Measurements from ENCODE around the gene MYO5C.

MYO5C gene

GRCh38 chr15:52262364-52262763 is 33.2 kb downstream of the MYO5C start:
- no peak for DNase-seq (ENCODE audit: extremely low read depth, low read depth)
- H3K4me3 ChIP-seq (replicated peaks; ENCODE audit: low read depth, low read length): no peak overlapping the region
- no peak for TF ChIP-seq CTCF (IDR thresholded peaks at IDR 0.05; ENCODE audit: low read depth, low read length, missing control alignments)

- H3K4me3 ChIP-seq (replicated peaks; ENCODE audit: low read depth, low read length): no peak overlapping the region
- TF ChIP-seq CTCF (IDR thresholded peaks at IDR 0.05; ENCODE audit: low read depth, low read length, missing control alignments): peak; percentile 6
- peak; percentile 78 for DNase-seq (ENCODE audit: extremely low read depth, low read depth)
Measured at GRCh38 chr15:52261498-52262242, 33.9 kb downstream of the MYO5C start.

GRCh38 chr15:52261026-52261425 is 34.6 kb downstream of the MYO5C start:
- no peak overlapping the region for H3K4me3 ChIP-seq (replicated peaks; ENCODE audit: low read depth, low read length)
- TF ChIP-seq CTCF (IDR thresholded peaks at IDR 0.05; ENCODE audit: low read depth, low read length, missing control alignments): no peak
- DNase-seq (ENCODE audit: extremely low read depth, low read depth): no peak

- no peak for DNase-seq (ENCODE audit: extremely low read depth, low read depth)
- no peak overlapping the region for H3K4me3 ChIP-seq (replicated peaks; ENCODE audit: low read depth, low read length)
- no peak for TF ChIP-seq CTCF (IDR thresholded peaks at IDR 0.05; ENCODE audit: low read depth, low read length, missing control alignments)
Measured at GRCh38 chr15:52259503-52259902, 36.1 kb downstream of the MYO5C start.

- no peak overlapping the region for H3K4me3 ChIP-seq (replicated peaks; ENCODE audit: low read depth, low read length)
- DNase-seq (ENCODE audit: extremely low read depth, low read depth): no peak
- TF ChIP-seq CTCF (IDR thresholded peaks at IDR 0.05; ENCODE audit: low read depth, low read length, missing control alignments): no peak
Measured at GRCh38 chr15:52258461-52258860, 37.1 kb downstream of the MYO5C start.

- no peak for TF ChIP-seq CTCF (IDR thresholded peaks at IDR 0.05; ENCODE audit: low read depth, low read length, missing control alignments)
- no peak overlapping the region for H3K4me3 ChIP-seq (replicated peaks; ENCODE audit: low read depth, low read length)
- DNase-seq (ENCODE audit: extremely low read depth, low read depth): no peak
Measured at GRCh38 chr15:52257734-52258062, 37.9 kb downstream of the MYO5C start.

Measured in HFF-Myc (cell line).